GM23248 (cell line): Measurements from ENCODE around the gene AK8. TPM values are rescaled to one million over a fixed set of nuclear protein-coding genes. Genes with fewer than 3 reads are reported as not detected.

Experiments
- DNase-seq: peaks from one replicate; pipeline ENCODE4 v3.0.0-alpha.2; 2015
- H2AFZ ChIP-seq: fragments of 200-600 bp; sonication (generic); 2 replicates; pipeline ENCODE4 v1.6.1; 2016; ENCODE audit warnings: antibody characterized with exemption
- H3F3A ChIP-seq: fragments of 200-600 bp; sonication (generic); 2 replicates; pipeline ENCODE4 v1.6.1; 2016; ENCODE audit warnings: mild to moderate bottlenecking, antibody characterized with exemption, mixed run types; ENCODE audit not compliant: insufficient read depth
- H3K27ac ChIP-seq: fragments of 200-600 bp; sonication (generic); 2 replicates; pipeline ENCODE4 v1.5.1; 2016; ENCODE audit warnings: mild to moderate bottlenecking
- H3K27me3 ChIP-seq: fragments of 200-600 bp; sonication (generic); replicated peaks from 2 replicates; pipeline ENCODE4 v1.6.1; 2016; ENCODE audit warnings: mild to moderate bottlenecking; ENCODE audit not compliant: insufficient read depth
- H3K36me3 ChIP-seq: fragments of 200-600 bp; sonication (generic); 2 replicates; pipeline ENCODE4 v1.6.1; 2016; ENCODE audit warnings: low read depth, mild to moderate bottlenecking
- H3K4me1 ChIP-seq: fragments of 200-600 bp; sonication (generic); 2 replicates; pipeline ENCODE4 v1.6.1; 2016; ENCODE audit warnings: mild to moderate bottlenecking; ENCODE audit not compliant: insufficient read depth
- H3K4me2 ChIP-seq: fragments of 200-600 bp; sonication (generic); one replicate; pipeline ENCODE4 v1.6.1; 2016; ENCODE audit warnings: mild to moderate bottlenecking; ENCODE audit not compliant: unreplicated experiment
- H3K4me3 ChIP-seq: fragments of 200-600 bp; sonication (generic); 2 replicates; pipeline ENCODE4 v1.5.1; 2016; ENCODE audit warnings: mild to moderate bottlenecking
- H3K79me2 ChIP-seq: fragments of 200-600 bp; sonication (generic); 2 replicates; pipeline ENCODE4 v1.6.1; 2016; ENCODE audit warnings: mild to moderate bottlenecking; ENCODE audit not compliant: insufficient read depth
- H3K9ac ChIP-seq: fragments of 200-600 bp; sonication (generic); 2 replicates; pipeline ENCODE4 v1.6.1; 2016; ENCODE audit warnings: mild to moderate bottlenecking
- H3K9me2 ChIP-seq: fragments of 200-600 bp; sonication (generic); 2 replicates; pipeline ENCODE4 v1.6.1; 2016; ENCODE audit warnings: mixed run types, mild to moderate bottlenecking, moderate library complexity; ENCODE audit not compliant: insufficient read depth
- H3K9me3 ChIP-seq: fragments of 200-600 bp; sonication (generic); one replicate; pipeline ENCODE4 v1.6.1; 2017; ENCODE audit warnings: low read depth
- H4K20me1 ChIP-seq: fragments of 200-600 bp; sonication (generic); 2 replicates; pipeline ENCODE4 v1.6.0; 2016; ENCODE audit not compliant: insufficient read depth
- EZH2 ChIP-seq: fragments of 200-600 bp; sonication (generic); IDR thresholded peaks from 2 replicates; pipeline ENCODE4 v1.6.1; 2018; ENCODE audit warnings: antibody characterized with exemption, mild to moderate bottlenecking; ENCODE audit not compliant: insufficient read depth, poor library complexity, severe bottlenecking
- EZH2phosphoT487 ChIP-seq: fragments of 200-600 bp; sonication (generic); IDR thresholded peaks from 2 replicates; pipeline ENCODE4 v1.6.1; 2018; ENCODE audit warnings: antibody characterized with exemption, moderate library complexity, mild to moderate bottlenecking, low read depth; ENCODE audit not compliant: insufficient read depth
- WGBS, 2 experiments: methylation state at CpG; one replicate each; pipeline ENCODE4 v1.1.6; 2015 to 2017; ENCODE audit warnings: low lambda C conversion rate in 2 of 2, low coverage in 1 of 2; ENCODE audit errors: missing lambda C conversion rate in 2 of 2; 5-methylcytosine and 5-hydroxymethylcytosine counted together
- in situ Hi-C: fragments of 300-500 bp; cut with MboI; formaldehyde crosslinking; loops from 2 replicates; pipeline ENCODE4 v1.15.0; 2020
- polyA plus RNA-seq: library from polyadenylated mRNA; unstranded; fragments of >200 nt; fragmentation: Nextera tagmentation; extraction: Ambion mirVana; gene quantifications from 2 replicates; pipeline ENCODE4 v1.2.1, GENCODE V29; 2016
- total RNA-seq: library from RNA; depleted of rRNA; stranded (reverse); fragments of >200 nt; shearing (Covaris generic); gene quantifications from 2 replicates; pipeline ENCODE4 v1.2.3, GENCODE V29; 2014

The AK8 gene
- total and polyA plus RNA-seq, 2 experiments from 2014 or later = 0.32 to 0.89 TPM

DNA sequence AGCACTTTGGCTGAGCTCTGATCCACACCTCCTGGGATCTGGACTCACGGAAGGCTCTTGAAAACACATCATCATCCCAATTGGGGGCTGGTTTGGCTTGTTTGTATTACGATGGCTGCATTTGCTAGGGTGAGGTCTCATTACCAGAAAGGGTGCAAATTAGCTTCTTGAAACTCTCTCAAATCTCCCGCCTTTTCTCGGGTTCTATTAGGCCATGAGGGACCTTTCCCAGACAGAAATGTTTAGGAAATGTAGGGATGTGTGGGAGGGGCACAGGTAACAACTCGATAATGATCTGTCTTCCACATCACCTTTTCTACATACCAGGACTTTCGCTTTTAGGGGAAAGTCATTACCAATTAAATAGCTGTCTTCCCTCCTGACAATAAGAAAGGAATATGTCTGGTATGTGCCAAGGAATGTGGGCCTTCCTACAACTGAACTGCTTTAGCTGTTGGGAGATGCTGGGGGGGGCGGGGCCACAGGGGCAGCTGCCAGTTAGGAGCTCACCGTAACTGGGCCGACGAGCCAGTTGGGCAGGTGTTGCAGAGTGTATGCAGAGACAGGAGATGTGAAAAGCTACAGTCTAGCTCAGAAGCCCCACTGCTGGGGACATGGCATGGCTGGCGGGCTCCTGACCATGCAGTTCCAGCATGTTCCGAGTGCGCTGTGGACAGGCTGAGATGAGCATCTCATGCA lies 71.2 kb downstream of the AK8 start:
- Histone ChIP-seq H3K27ac (no peak overlapping the region), H3K4me1 (no peaks in the 10 kb centered on the region), H3K9me3 (no peaks in the 10 kb centered on the region), H3K9ac (no peak overlapping the region), H3K9me2 (no peaks in the 10 kb centered on the region), H3K36me3 (no peaks in the 10 kb centered on the region), H4K20me1 (no peaks in the 10 kb centered on the region), H3K4me2 (no peak overlapping the region), H3K79me2 (no peaks in the 10 kb centered on the region), H3K4me3 (no peak overlapping the region), H2AFZ (no peak overlapping the region), H3K27me3 (peaks cover 42% of the 10 kb centered on the region), H3F3A (no peaks in the 10 kb centered on the region)
- WGBS, 2 experiments = 71 to 75% methylated on average over 13 of the region's 13 CpGs
- in situ Hi-C loops = no loop called here
- DNase-seq = no peak
- TF ChIP-seq EZH2phosphoT487 (no peak), EZH2 (no peak)

DNA sequence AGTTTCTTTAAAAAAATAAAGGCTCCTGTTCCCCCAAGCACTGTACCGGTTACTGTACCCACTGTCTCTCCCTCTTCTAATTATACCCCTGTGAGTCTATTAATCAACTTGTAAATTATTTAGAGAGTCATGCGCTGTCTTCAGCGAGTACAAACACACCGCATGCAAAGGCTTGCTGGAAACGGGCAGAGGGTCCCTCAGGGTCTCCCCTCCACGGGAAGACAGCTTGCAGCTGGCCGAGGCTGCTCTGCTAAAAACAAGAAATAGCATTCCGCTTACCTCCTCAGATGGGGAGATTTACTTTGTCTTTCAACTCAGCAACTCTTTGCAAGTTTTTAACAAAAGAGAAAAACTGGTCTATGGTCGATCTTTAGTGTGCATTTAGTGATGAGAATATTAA lies 71.8 kb downstream of the AK8 start:
- Histone ChIP-seq H3K27me3 (peaks cover 37% of the 10 kb centered on the region), H2AFZ (no peak overlapping the region)

DNA sequence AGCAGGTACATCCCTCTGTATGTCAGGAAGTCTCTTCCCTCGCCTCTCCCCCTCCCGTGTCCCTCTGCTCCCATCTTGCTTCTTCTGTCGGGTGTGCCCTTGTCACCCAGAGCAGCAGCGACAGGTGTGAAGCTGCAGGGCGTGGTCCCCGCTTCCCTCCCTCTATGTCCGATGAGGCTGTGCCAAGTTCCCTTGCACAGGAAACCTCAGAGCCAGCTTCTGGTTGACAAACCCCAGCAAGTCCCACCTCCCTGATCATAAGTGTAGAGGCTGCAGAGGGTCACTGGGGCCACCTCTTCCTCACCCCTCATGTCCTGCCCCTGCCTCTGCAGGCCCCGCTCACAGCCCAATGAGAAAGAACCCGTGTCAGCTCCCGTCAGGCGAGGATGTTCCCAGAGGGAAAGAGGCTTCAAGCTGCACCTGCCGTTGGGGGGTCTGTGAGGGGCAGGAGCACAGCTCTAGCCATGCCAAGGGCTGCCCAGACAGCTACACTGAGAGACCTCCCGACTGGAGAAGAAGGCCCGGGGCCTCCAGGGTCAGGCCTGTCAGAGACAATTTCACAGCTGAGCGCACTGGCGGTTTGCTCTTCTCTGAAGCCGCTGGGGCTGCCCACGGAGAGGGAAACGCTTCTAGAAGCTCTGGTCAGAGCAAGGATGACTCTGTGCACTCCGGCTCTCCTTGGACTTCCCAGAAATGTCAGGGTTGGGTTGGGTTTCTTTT lies 73.3 kb downstream of the AK8 start:
- H3K4me3 ChIP-seq = no peak overlapping the region
- no peak overlapping the region for H3K27ac ChIP-seq
- WGBS, 2 experiments = 52% methylated on average over 18 to 20 of the region's 20 CpGs
- H2AFZ ChIP-seq = no peak overlapping the region
- in situ Hi-C loops = no loop called here
- H3K79me2 ChIP-seq = no peaks in the 10 kb centered on the region
- H3K4me2 ChIP-seq = no peak overlapping the region
- H3K9ac ChIP-seq = no peak overlapping the region
- no peak for DNase-seq
- no peaks in the 10 kb centered on the region for H3F3A ChIP-seq
- no peaks in the 10 kb centered on the region for H3K36me3 ChIP-seq
- H3K4me1 ChIP-seq = no peaks in the 10 kb centered on the region
- H3K27me3 ChIP-seq = peaks cover 25% of the 10 kb centered on the region
- no peaks in the 10 kb centered on the region for H3K9me3 ChIP-seq
- no peaks in the 10 kb centered on the region for H4K20me1 ChIP-seq
- H3K9me2 ChIP-seq = no peaks in the 10 kb centered on the region
- TF ChIP-seq EZH2 (no peak), EZH2phosphoT487 (no peak)

More for the DNA sequence above, 71.8 kb downstream of the AK8 start:
- TF ChIP-seq EZH2 (no peak), EZH2phosphoT487 (no peak)
- DNase-seq = no peak
- Histone ChIP-seq H4K20me1 (no peaks in the 10 kb centered on the region), H3K9me2 (no peaks in the 10 kb centered on the region), H3K4me3 (no peak overlapping the region), H3K4me2 (no peak overlapping the region), H3K4me1 (no peaks in the 10 kb centered on the region), H3K9ac (no peak overlapping the region), H3K27ac (no peak overlapping the region), H3K79me2 (no peaks in the 10 kb centered on the region), H3F3A (no peaks in the 10 kb centered on the region), H3K9me3 (no peaks in the 10 kb centered on the region), H3K36me3 (no peaks in the 10 kb centered on the region)
- 67 to 71% methylated on average over 9 of the region's 9 CpGs for WGBS, 2 experiments
- in situ Hi-C loops = no loop called here

DNA sequence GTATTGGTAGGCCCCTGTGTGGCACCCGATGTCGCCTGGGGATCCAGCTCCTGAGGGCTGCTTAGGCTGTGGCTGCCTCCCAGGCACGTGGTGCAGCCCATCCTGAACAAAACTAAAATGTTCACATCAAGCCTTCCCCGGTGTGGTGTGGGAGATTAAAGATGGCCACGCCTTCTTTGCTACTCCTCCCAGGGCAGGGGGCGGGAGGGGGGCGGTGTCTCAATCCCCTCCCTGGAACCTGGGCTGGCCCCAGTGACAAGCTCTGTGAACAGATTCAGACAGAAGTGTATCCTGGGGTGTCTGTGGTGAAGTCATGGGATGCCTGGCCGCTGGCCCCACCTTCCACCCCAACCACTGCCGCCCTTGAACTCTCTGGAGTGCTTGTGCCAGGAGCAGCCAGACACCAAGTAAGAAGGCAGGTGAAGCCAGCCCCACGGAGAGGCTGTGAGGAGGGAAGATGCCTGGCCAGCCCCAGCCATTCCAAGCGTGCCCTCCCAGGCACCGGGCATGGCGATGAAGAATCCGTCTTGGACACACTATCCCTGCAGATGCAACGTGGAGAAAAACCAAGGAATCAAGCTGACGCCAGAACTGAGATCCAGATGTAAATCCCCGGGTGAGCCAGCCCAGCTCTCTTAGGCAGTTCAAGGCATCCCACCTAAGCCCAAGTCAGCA lies 75.8 kb downstream of the AK8 start:
- no peaks in the 10 kb centered on the region for H3F3A ChIP-seq
- H4K20me1 ChIP-seq = no peaks in the 10 kb centered on the region
- in situ Hi-C loops = no loop called here

More for the DNA sequence above, 75.8 kb downstream of the AK8 start:
- 47 to 49% methylated on average over 16 to 17 of the region's 17 CpGs for WGBS, 2 experiments
- H3K4me3 ChIP-seq = no peak overlapping the region
- H2AFZ ChIP-seq = no peak overlapping the region
- no peaks in the 10 kb centered on the region for H3K79me2 ChIP-seq
- H3K4me2 ChIP-seq = no peak overlapping the region
- no peaks in the 10 kb centered on the region for H3K9me2 ChIP-seq
- no peak overlapping the region for H3K27ac ChIP-seq
- no peak overlapping the region for H3K9ac ChIP-seq
- H3K9me3 ChIP-seq = no peaks in the 10 kb centered on the region
- TF ChIP-seq EZH2 (no peak), EZH2phosphoT487 (no peak)
- peaks cover 34% of the 10 kb centered on the region for H3K27me3 ChIP-seq
- H3K4me1 ChIP-seq = no peaks in the 10 kb centered on the region
- DNase-seq = no peak
- H3K36me3 ChIP-seq = no peaks in the 10 kb centered on the region
